ENCODE measurements around the gene DUSP15.

DNA sequence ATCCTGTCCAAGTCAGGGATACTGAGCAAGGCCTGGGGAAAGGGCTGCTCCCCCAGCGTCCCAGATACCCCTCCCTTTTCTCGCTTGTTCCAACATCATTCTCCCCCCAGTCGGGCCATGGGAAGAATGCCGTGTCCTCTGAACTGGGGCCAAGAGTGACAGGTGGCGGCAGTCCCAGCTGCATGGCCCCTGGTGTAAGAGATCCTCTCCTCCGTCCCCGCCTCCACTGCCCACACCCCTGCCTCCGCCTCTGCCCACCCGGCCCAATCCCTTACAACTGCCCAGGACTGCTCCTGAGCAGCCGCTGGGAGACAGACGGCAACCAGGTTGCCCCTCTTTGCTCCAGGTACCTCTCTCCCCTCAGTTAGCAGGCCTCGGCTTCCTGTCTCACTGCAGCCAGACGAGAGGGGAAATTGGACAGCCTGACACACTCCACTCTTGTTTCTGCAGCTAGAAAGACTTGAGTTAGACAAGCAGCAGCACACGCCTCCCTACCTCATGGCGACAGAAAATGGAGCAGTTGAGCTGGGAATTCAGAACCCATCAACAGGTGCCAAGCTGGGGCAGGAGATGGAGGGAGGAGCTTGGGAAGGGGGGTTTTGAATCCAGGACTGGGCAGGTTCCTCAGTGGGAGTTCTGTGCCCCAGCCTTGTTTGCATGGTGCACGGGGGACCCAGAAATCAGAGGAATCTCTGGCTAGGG is 51.1 kb downstream of the DUSP15 start, which contains the start of gene MYLK2:
- TF ChIP-seq ZNF551 (CRISPR knock-in tag; IDR thresholded peaks at IDR 0.05) (no peak), USF1 (CRISPR knock-in tag; IDR thresholded peaks at IDR 0.05) (no peak), ESRRB (CRISPR knock-in tag; IDR thresholded peaks at IDR 0.05; ENCODE audit: borderline replicate concordance) (no peak), GATAD2B (IDR thresholded peaks at IDR 0.05; ENCODE audit: borderline replicate concordance) (no peak), CBFB (CRISPR knock-in tag; IDR thresholded peaks at IDR 0.05) (no peak), KLF13 (tag; IDR thresholded peaks at IDR 0.05; ENCODE audit: borderline replicate concordance, low read depth) (no peak), ZBTB1 (CRISPR knock-in tag; IDR thresholded peaks at IDR 0.05; ENCODE audit: borderline replicate concordance, low read depth) (no peak), CXXC5 (CRISPR knock-in tag; IDR thresholded peaks at IDR 0.05) (no peak), SIX5 (IDR thresholded peaks at IDR 0.05; ENCODE audit: borderline replicate concordance in 1 of 2, insufficient read depth in 1 of 2, low read depth in 1 of 2, low read length in 2 of 2) (no peak), GMEB1 (CRISPR knock-in tag; IDR thresholded peaks at IDR 0.05) (no peak), ZNF121 (CRISPR knock-in tag; conservative IDR thresholded peaks at IDR 0.05) (no peak)
- TF ChIP-seq, protein P1, sequence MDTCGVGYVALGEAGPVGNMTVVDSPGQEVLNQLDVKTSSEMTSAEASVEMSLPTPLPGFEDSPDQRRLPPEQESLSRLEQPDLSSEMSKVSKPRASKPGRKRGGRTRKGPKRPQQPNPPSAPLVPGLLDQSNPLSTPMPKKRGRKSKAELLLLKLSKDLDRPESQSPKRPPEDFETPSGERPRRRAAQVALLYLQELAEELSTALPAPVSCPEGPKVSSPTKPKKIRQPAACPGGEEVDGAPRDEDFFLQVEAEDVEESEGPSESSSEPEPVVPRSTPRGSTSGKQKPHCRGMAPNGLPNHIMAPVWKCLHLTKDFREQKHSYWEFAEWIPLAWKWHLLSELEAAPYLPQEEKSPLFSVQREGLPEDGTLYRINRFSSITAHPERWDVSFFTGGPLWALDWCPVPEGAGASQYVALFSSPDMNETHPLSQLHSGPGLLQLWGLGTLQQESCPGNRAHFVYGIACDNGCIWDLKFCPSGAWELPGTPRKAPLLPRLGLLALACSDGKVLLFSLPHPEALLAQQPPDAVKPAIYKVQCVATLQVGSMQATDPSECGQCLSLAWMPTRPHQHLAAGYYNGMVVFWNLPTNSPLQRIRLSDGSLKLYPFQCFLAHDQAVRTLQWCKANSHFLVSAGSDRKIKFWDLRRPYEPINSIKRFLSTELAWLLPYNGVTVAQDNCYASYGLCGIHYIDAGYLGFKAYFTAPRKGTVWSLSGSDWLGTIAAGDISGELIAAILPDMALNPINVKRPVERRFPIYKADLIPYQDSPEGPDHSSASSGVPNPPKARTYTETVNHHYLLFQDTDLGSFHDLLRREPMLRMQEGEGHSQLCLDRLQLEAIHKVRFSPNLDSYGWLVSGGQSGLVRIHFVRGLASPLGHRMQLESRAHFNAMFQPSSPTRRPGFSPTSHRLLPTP (IDR thresholded peaks at IDR 0.05; ENCODE audit: borderline replicate concordance, extremely low read depth, insufficient read length) = no peak
